Measurements from ENCODE around the gene ATRAID.

ATRAID gene

DNA sequence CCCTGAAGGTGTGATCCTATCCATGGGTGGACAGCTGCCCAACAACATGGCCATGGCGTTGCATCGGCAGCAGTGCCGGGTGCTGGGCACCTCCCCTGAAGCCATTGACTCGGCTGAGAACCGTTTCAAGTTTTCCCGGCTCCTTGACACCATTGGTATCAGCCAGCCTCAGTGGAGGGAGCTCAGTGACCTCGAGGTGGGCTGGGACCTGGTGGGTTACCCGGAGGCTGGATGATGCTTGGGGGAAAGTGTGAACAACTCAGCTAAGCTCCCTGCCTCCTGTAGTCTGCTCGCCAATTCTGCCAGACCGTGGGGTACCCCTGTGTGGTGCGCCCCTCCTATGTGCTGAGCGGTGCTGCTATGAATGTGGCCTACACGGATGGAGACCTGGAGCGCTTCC, 21.5 kb downstream of the ATRAID start:
- H3K27me3 Mint-ChIP-seq (ENCODE audit: low read depth, poor library complexity) = no peaks in the 10 kb centered on the region
- TF ChIP-seq, protein P1, sequence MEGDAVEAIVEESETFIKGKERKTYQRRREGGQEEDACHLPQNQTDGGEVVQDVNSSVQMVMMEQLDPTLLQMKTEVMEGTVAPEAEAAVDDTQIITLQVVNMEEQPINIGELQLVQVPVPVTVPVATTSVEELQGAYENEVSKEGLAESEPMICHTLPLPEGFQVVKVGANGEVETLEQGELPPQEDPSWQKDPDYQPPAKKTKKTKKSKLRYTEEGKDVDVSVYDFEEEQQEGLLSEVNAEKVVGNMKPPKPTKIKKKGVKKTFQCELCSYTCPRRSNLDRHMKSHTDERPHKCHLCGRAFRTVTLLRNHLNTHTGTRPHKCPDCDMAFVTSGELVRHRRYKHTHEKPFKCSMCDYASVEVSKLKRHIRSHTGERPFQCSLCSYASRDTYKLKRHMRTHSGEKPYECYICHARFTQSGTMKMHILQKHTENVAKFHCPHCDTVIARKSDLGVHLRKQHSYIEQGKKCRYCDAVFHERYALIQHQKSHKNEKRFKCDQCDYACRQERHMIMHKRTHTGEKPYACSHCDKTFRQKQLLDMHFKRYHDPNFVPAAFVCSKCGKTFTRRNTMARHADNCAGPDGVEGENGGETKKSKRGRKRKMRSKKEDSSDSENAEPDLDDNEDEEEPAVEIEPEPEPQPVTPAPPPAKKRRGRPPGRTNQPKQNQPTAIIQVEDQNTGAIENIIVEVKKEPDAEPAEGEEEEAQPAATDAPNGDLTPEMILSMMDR (IDR thresholded peaks at IDR 0.05) = no peak
- no peak overlapping the region for H3K27ac Mint-ChIP-seq
- H3K4me3 Mint-ChIP-seq = no peak overlapping the region
- no peaks in the 10 kb centered on the region for H3K9me3 Mint-ChIP-seq
- DNase-seq = no peak
- peaks cover 70% of the 10 kb centered on the region for H3K36me3 Mint-ChIP-seq (ENCODE audit: low read depth)
- no peaks in the 10 kb centered on the region for H3K4me1 Mint-ChIP-seq

DNA sequence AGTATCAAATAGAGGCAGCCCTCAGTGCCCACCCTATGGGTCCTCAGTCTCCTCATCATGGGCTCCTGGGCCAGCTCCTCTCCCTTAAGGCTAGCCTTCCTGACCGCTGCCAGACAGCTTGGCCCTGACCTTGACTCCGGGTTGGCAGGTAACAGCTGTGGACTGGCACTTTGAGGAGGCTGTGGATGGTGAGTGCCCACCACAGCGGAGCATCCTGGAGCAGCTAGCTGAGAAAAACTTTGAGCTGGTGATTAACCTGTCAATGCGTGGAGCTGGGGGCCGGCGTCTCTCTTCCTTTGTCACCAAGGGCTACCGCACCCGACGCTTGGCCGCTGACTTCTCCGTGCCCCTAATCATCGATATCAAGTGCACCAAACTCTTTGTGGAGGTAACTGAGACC, 24.3 kb downstream of the ATRAID start:
- Mint-ChIP-seq H3K4me1 (no peaks in the 10 kb centered on the region), H3K9me3 (no peaks in the 10 kb centered on the region), H3K27ac (no peak overlapping the region), H3K36me3 (ENCODE audit: low read depth) (peaks cover 82% of the 10 kb centered on the region), H3K4me3 (no peak overlapping the region), H3K27me3 (ENCODE audit: low read depth, poor library complexity) (no peaks in the 10 kb centered on the region)
- DNase-seq = no peak
- TF ChIP-seq, protein P1 (IDR thresholded peaks at IDR 0.05) = no peak

DNA sequence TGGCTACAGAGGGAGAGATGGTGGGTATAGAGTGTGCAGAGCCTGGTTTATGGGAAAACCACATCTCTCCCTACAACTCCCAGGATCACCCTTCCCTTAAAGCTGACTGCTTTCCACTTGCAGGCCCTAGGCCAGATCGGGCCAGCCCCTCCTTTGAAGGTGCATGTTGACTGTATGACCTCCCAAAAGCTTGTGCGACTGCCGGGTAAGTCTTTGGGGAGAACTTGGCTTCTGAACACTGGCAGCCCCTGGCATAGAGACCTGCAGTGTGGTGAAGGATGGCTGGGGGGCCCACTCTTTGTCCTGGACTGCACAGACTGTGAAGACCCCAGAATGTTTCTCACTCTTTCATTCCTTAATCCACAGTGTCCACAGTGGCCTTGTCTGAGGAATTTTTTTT, 24.8 kb downstream of the ATRAID start:
- TF ChIP-seq, protein P1 (IDR thresholded peaks at IDR 0.05) = no peak
- no peak overlapping the region for H3K4me3 Mint-ChIP-seq
- no peak for DNase-seq
- no peaks in the 10 kb centered on the region for H3K27me3 Mint-ChIP-seq (ENCODE audit: low read depth, poor library complexity)
- H3K27ac Mint-ChIP-seq = no peak overlapping the region
- no peaks in the 10 kb centered on the region for H3K9me3 Mint-ChIP-seq
- H3K36me3 Mint-ChIP-seq (ENCODE audit: low read depth) = peaks cover 82% of the 10 kb centered on the region
- H3K4me1 Mint-ChIP-seq = no peaks in the 10 kb centered on the region

DNA sequence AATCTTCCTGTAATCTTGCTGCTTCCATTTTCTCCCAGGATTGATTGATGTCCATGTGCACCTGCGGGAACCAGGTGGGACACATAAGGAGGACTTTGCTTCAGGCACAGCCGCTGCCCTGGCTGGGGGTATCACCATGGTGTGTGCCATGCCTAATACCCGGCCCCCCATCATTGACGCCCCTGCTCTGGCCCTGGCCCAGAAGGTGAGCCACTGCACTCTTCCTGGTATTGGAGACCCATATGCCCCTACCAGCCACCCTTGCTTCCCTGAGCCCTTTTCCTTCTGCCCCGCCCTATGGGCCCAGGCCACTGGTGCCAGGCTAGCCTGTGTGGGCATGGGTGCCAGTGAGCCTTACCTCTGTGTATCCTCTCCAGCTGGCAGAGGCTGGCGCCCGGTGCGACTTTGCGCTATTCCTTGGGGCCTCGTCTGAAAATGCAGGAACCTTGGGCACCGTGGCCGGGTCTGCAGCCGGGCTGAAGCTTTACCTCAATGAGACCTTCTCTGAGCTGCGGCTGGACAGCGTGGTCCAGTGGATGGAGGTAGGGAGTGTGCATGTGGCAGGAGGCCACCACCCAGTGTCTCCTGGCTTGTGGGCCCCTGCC, 25.6 kb downstream of the ATRAID start:
- Mint-ChIP-seq H3K4me1 (no peaks in the 10 kb centered on the region), H3K27me3 (ENCODE audit: low read depth, poor library complexity) (no peaks in the 10 kb centered on the region), H3K4me3 (no peak overlapping the region), H3K9me3 (no peaks in the 10 kb centered on the region), H3K27ac (no peak overlapping the region), H3K36me3 (ENCODE audit: low read depth) (peaks cover 79% of the 10 kb centered on the region)
- DNase-seq = no peak
- TF ChIP-seq, protein P1 (IDR thresholded peaks at IDR 0.05) = no peak

DNA sequence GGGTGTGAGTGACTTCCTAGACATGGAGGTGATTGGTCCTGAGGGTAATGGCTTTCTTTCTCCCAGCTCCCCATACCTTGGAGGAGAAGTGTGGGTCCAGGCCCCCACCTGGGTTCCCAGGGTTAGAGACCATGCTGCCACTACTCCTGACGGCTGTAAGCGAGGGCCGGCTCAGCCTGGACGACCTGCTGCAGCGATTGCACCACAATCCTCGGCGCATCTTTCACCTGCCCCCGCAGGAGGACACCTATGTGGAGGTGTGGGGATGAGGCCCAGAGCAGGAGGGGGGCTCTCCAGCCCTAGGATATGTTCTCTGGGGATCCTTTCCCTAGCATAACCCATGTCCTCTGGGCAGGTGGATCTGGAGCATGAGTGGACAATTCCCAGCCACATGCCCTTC, 27.1 kb downstream of the ATRAID start:
- Mint-ChIP-seq H3K9me3 (no peaks in the 10 kb centered on the region), H3K36me3 (ENCODE audit: low read depth) (peaks cover 67% of the 10 kb centered on the region), H3K4me3 (no peak overlapping the region), H3K27ac (no peak overlapping the region), H3K27me3 (ENCODE audit: low read depth, poor library complexity) (no peaks in the 10 kb centered on the region), H3K4me1 (no peaks in the 10 kb centered on the region)
- TF ChIP-seq, protein P1 (IDR thresholded peaks at IDR 0.05) = no peak
- no peak for DNase-seq

DNA sequence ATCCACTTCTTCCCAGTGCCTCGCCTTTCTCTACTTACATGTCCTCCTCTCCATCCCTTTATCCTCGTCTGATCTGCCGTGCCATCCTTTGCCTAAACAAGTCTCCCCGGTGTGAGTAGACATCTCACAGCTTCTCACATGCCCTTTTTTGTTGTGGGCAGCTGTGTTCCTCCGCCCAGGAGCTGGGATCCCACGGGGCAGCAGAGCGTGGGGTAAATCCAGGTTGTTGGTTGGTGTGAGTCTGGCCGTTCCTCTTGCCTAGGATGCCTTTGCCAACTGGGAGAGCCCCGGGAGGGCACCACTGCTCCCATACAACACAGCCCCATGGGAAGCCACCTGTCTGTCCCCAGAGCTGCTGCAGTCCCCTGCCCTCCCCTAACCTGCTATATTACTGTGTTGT, 28.6 kb downstream of the ATRAID start:
- no peaks in the 10 kb centered on the region for H3K27me3 Mint-ChIP-seq (ENCODE audit: low read depth, poor library complexity)
- H3K27ac Mint-ChIP-seq = peak overlapping the region; percentile 84
- peaks cover 61% of the 10 kb centered on the region for H3K36me3 Mint-ChIP-seq (ENCODE audit: low read depth)

More for the DNA sequence above, 28.6 kb downstream of the ATRAID start:
- TF ChIP-seq, protein P1 (IDR thresholded peaks at IDR 0.05) = no peak
- H3K4me1 Mint-ChIP-seq = no peaks in the 10 kb centered on the region
- DNase-seq = no peak
- no peaks in the 10 kb centered on the region for H3K9me3 Mint-ChIP-seq
- H3K4me3 Mint-ChIP-seq = no peak overlapping the region

All from nephron progenitor cell (in vitro differentiated cells).